Mesothelial cell of epicardium (in vitro differentiated cells): ENCODE results near the gene GSG1L. TPM values are rescaled to one million over a fixed set of nuclear protein-coding genes. Genes with fewer than 3 reads are reported as not detected.

Source experiments
- DNase-seq, 2 experiments: peaks; one replicate each; pipeline ENCODE4 v3.0.0; 2021; ENCODE audit warnings: low spot score in 2 of 2; ENCODE audit not compliant: unreplicated experiment in 2 of 2
- H3K27ac Mint-ChIP-seq: 2 replicates; pipeline ENCODE4 v1.8.0; 2021; ENCODE audit warnings: mixed read lengths
- H3K27me3 Mint-ChIP-seq: 2 replicates; pipeline ENCODE4 v1.8.0; 2021; ENCODE audit warnings: low read depth, mixed read lengths
- H3K36me3 Mint-ChIP-seq: 2 replicates; pipeline ENCODE4 v1.8.0; 2021; ENCODE audit warnings: mixed read lengths
- H3K4me1 Mint-ChIP-seq: 2 replicates; pipeline ENCODE4 v1.8.0; 2021; ENCODE audit warnings: mixed read lengths
- H3K4me3 Mint-ChIP-seq: 2 replicates; pipeline ENCODE4 v1.8.0; 2021; ENCODE audit warnings: mild to moderate bottlenecking, moderate library complexity, mixed read lengths
- H3K9me3 Mint-ChIP-seq: 2 replicates; pipeline ENCODE4 v1.8.0; 2021; ENCODE audit warnings: mixed read lengths
- total RNA-seq: library from RNA; stranded (reverse); gene quantifications from 3 replicates; pipeline ENCODE4 v1.2.1, GENCODE V29; 2021
- TF ChIP-seq, protein P1 (sequence below): fragments of 200-600 bp; sonication (generic); IDR thresholded peaks from one replicate; pipeline ENCODE4 v1.5.0; 2021; ENCODE audit warnings: antibody characterized with exemption; ENCODE audit not compliant: unreplicated experiment

The GSG1L gene
- total RNA-seq, 1 donor from 2014 or later = 1.7 TPM

DNA sequence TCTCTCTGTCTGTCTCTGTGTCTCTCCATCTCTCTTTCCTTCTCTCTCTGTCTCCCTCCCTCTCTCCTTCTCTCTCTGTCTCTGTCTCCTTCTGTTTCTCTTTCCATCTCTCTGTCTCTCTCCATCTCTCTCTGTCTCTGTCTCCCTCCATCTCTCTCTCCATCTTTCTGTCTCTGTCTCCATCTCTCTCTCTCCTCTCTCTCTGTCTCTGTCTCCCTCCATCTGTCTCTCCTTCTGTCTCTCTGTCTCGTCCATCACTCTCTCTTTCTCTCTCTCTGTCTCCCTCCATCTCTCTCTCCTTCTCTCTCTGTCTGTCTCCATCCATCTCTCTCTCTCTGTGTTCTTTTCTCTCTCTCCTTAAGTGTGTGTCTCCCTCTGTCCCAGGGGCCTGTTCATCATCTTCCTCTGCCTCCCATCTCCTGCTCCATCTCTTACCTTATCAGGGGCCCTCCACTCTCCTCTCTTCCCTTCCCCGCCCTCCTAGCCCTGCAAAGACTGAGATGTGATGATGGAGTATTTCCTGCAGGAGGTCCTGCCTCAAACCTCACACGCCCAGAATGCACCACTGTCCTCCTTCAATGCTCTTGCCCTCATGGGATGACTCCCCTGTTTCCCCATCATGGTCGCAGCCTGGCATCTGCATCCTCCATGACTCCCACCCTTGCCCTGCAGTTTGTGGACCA lies 193.3 kb downstream of the GSG1L start:
- H3K4me3 Mint-ChIP-seq = no peak overlapping the region
- peaks cover 1% of the 10 kb centered on the region for H3K27me3 Mint-ChIP-seq
- H3K27ac Mint-ChIP-seq = no peak overlapping the region
- H3K9me3 Mint-ChIP-seq = peaks cover 28% of the 10 kb centered on the region
- peaks cover 5% of the 10 kb centered on the region for H3K4me1 Mint-ChIP-seq
- no peak for DNase-seq
- peaks cover 3% of the 10 kb centered on the region for H3K36me3 Mint-ChIP-seq
- TF ChIP-seq, protein P1, sequence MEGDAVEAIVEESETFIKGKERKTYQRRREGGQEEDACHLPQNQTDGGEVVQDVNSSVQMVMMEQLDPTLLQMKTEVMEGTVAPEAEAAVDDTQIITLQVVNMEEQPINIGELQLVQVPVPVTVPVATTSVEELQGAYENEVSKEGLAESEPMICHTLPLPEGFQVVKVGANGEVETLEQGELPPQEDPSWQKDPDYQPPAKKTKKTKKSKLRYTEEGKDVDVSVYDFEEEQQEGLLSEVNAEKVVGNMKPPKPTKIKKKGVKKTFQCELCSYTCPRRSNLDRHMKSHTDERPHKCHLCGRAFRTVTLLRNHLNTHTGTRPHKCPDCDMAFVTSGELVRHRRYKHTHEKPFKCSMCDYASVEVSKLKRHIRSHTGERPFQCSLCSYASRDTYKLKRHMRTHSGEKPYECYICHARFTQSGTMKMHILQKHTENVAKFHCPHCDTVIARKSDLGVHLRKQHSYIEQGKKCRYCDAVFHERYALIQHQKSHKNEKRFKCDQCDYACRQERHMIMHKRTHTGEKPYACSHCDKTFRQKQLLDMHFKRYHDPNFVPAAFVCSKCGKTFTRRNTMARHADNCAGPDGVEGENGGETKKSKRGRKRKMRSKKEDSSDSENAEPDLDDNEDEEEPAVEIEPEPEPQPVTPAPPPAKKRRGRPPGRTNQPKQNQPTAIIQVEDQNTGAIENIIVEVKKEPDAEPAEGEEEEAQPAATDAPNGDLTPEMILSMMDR = no peak

DNA sequence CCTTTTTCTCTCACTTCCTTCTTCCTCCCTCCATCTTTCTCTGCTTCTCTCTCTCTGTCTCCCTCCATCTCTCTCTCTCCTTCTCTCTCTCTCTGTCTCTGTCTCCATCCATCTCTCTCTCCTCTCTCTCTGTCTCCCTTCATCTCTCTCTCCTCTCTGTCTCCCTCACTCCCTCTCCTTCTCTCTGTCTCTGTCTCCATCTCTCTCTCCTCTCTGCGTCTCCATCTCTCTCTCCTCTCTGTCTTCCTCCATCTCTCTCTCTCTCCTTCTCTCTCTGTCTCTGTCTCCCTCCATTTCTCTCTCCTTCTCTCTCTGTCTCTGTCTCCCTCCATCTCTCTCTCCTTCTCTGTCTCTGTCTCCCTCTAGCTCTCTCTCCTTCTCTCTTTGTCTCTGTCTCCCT lies 194.1 kb downstream of the GSG1L start:
- Mint-ChIP-seq H3K9me3 (peaks cover 22% of the 10 kb centered on the region), H3K4me1 (peaks cover 5% of the 10 kb centered on the region), H3K36me3 (peaks cover 3% of the 10 kb centered on the region), H3K4me3 (no peak overlapping the region), H3K27me3 (peaks cover 1% of the 10 kb centered on the region), H3K27ac (no peak overlapping the region)
- no peak for DNase-seq
- TF ChIP-seq, protein P1 = no peak

DNA sequence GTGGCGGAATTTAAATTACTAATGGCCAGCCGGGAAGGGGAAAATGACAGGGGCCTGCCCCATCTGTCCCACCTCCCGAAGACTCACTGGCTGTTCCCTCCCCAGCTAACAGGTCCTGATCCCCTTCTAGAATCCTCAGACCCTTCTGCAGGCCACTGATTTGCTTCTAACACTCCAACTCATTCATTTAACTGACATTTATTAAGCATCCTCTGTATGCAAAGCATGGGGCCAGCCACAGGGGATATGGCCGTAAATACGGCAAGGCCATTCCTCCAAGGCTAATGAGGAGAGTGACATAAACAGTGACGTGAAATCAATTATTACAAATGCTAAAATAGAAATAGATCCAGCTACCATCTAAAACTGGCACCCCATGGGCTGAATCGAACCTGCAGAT lies 195.3 kb downstream of the GSG1L start:
- Mint-ChIP-seq H3K36me3 (no peaks in the 10 kb centered on the region), H3K9me3 (peaks cover 26% of the 10 kb centered on the region), H3K4me3 (no peak overlapping the region), H3K4me1 (peaks cover 5% of the 10 kb centered on the region), H3K27me3 (peaks cover 1% of the 10 kb centered on the region), H3K27ac (no peak overlapping the region)
- DNase-seq = no peak
- TF ChIP-seq, protein P1 = no peak

DNA sequence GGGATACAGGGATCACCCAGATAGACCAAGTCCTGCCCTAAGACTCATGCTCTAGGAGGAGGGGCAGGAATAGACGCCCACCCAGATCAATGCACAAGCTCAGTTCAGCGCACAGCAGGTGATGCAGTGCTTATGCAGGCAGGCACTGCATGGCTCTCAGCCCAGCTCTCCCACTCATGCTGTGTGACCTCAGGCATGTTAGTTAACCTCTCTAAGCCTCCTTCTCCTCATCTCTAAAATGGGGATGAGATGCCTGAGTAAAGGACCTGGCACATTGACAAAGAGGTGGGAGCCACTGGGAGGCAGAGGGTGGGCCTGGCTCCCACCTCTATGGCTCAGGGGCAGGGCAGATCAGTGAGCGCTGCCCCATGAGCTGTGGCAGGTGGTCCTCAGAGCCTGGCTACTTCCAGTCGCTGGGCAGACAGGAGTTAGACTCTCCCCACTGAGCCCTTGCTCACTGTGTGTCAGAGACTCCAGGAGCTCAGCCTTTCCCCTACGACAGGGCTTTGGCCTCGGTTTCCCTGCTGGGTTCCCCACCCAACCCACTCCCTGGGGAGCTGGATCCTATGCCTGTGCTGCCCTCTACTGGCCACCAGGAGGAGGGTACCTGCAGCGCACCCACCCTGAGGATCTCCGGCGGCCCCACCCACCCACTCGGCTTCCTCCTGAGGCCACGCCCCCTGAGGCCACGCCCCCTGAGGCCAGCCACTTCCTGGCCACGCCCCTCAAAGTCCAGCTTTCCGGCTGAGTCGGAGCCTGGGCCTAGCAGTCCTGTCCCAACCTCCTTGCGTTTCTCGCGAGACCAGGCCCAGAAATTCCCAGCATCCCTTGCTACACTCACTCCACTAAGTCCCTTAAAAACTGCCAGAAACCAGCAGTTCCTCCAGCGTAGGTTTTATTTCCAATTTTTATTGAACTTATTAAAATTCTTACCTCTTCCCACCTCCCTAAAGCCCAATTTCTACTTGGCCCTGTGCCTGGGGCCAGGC lies 196.1 kb downstream of the GSG1L start:
- TF ChIP-seq, protein P1 = peak; percentile 49
- Mint-ChIP-seq H3K27ac (no peak overlapping the region), H3K4me3 (no peak overlapping the region), H3K36me3 (no peaks in the 10 kb centered on the region), H3K4me1 (peaks cover 5% of the 10 kb centered on the region), H3K9me3 (peaks cover 29% of the 10 kb centered on the region), H3K27me3 (peaks cover 1% of the 10 kb centered on the region)
- DNase-seq = peak; percentile 42 to 71

DNA sequence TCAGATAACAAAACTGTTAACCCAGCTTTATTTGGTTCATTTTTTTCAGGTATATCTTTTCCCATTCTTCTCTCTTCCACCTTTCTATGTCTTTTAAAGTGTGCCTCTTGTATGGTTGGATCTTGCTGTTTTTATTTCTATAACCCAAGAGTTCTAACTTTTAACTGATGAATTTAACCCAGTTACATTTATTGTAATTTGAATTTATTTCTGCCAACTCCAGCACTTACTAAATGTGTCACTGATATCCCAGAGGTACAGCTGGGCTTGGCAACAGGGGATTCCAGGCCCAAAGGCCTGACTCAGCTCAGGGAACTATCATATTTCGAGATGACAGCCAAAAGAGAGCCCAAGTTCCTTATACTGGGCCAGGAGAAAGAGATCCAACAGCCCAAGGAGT lies 200.1 kb downstream of the GSG1L start:
- no peak overlapping the region for H3K4me3 Mint-ChIP-seq
- no peak for DNase-seq
- H3K36me3 Mint-ChIP-seq = no peaks in the 10 kb centered on the region
- H3K27me3 Mint-ChIP-seq = peaks cover 1% of the 10 kb centered on the region
- no peak overlapping the region for H3K27ac Mint-ChIP-seq
- TF ChIP-seq, protein P1 = no peak
- peaks cover 5% of the 10 kb centered on the region for H3K4me1 Mint-ChIP-seq
- H3K9me3 Mint-ChIP-seq = peaks cover 29% of the 10 kb centered on the region
